HG03378 (cell line): ENCODE measurements around the gene ZNF574.

Source experiments
- ATAC-seq: cut with Tn5 transposase; IDR thresholded peaks from one replicate; pipeline ENCODE4 v1.9.1; 2021; ENCODE audit warnings: mild to moderate bottlenecking, moderate library complexity; ENCODE audit not compliant: unreplicated experiment

The ZNF574 gene

DNA sequence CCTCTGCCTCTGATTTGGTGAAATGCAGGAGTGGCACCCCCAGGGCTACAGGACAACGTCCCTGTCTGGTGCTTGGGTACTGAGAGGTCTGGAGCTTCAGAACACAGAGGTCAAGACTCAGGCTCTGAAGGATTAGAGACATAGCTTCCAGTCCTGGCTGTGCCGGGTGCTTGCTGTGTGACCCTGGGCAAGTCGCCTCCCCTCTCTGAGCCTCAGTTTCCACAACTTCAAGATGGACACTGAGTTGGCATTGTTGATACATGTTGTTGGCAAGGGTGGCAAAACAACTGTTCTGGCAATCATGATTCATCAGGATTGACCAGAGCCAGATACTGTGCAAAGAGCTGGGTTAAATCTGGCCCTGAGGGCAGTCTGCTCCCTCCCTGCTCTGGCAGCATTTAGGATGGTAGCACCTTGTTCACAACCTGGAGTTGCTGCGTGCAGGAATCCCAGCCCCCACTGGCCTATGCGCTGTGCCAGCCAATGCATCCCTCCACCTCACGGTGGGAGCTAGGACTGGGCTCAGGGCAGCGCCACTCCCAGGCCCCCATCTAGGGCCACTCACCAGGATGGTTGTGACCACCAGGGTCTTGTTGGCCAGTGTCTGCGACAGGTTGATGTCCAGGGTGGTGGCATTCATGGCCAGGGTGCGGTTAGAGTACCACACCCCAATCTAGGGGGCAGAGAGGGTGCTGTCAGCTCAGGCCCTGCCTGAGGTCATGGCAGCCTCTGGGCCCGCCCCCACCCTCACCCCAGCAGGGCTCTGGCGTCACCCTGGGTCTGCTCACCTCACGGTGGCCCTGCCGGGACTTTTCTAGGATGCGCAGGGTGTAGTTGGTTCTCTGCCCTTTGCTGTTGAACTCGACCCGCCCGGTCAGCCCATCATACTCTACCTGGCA, 22.7 kb upstream of the ZNF574 start:
- no peak for ATAC-seq

DNA sequence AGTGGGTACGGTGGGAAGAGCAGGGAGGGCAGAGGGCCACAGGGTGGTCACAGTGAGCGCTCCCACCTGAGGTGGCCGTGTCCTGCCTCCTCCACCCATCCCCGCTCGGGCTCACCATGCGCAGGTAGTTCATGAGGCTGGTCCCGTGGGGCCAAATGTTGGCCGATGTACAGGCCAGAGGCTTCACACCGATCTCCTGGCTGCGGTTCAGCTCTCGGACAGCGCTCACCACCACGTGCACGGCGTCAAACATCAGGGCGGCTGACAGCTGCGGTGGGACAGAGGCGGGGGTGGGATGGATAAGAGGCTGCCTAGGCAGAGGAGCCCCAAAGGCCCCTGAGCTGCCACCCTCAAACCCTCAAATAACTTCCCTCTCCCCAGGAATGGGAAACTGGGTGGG, 21.8 kb upstream of the ZNF574 start:
- ATAC-seq = no peak

DNA sequence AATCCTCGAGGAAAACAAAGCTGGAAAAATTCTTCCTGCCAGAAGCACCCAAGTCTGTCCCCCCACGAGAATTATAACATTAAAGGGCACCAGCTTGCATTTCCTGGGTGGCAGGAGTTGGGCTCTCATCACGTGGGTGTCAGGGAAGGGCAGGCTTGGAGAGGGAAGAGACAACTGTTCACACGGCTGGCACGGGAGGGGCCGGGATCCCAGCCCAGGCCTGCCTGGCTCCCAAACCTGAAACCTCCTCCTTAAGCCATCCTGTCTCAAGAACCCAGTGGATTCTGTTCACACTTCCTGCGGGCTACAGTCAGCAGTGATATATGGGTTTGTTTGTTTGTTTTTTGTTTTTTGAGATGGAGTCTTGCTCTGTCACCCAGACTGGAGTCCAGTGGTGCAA, 18.1 kb upstream of the ZNF574 start:
- no peak for ATAC-seq

DNA sequence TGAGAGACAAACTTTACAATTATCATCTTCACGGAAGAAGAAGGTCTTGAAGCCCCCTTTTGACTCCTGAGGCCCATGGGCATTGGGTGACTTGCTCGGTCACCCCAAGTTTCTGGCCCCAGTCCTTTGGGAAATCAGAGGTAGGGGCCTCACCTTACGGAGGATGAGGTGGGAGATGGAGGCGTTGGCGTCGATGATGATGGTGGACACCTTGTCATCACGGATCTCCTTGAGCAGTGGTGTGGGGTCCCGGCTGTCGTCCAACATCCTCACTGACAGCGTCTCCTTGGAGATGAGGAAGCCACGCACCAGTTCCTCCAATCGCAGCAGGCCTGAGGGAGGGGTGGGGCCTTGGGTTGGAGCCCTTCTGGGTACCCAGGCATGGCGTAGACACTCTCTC, 16.8 kb upstream of the ZNF574 start:
- no peak for ATAC-seq

DNA sequence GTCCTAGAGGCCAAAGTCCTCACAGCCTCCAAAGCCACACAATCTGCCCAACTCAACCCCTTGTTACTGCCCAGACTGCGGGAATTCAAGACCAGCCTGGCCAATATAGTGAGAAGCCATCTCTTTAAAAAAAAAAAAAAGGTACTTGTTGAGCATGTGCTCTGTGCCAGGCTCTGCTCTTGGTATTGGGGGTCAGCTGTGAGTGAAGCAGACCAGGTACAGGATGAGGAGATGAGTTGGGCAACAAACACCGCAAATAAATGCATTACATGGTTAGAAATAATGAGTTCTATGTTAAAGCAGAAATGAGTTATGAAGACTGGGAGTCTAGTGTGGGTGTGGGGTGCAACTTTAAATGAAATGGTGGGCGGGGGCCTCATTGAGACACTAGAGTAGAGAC, 15.8 kb upstream of the ZNF574 start:
- no peak for ATAC-seq

DNA sequence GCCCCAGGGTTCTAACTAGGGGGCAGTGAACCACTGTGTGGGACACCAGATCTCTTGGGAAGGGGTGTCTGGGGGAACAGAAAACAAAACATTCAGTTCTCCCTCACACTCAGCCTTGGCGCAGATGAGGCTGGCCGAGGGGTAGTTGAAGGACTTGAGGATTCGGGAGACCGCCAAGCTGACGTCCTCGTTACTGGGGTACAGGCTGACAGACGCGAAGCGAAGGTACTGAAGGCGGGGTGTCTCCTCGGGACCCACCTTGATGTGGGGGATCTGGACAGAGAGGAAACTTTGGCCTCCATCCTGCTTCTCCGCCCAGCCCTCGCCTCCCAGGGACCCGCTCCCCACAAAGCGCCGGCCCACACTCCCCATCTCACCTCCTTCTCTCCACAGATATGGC, 13.6 kb upstream of the ZNF574 start:
- no peak for ATAC-seq

DNA sequence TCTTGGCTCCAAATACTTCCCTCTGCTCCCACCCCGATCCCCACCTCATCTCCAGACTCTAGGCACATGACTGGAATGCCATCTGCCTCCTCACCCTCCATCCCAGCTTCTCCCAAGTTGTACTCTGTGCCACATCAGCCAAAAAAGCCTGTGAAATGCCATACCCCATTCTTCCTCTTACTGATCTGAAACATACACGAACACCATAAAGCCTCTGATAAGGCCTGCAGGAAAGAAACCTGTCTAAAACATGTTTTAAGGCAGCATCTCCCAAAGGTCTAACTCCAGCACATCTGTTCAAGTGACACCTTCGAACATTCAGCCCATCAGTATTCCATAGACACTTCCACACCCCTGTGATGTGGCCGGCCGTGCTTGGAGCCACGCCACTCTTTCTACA, 11.5 kb upstream of the ZNF574 start:
- no peak for ATAC-seq

DNA sequence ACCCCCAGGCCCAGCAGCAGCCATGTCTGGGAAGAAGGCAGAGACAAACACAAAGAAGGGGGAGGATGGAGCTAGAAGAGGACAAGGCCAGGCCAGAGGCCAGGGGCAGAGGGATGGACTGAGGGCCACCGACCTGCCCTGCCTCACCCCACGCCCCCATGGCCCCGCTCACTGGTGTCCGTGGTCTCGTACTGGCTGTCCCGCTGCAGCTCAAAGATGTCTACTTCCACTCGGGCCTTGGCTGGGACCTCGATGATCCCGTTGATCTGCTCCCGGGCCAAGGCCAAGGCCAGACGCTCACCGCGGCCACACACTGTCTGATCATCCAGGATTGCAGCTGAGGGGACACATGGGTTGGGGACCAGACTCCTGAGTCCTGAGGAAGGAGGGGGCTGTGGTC, 10.9 kb upstream of the ZNF574 start:
- ATAC-seq = no peak

DNA sequence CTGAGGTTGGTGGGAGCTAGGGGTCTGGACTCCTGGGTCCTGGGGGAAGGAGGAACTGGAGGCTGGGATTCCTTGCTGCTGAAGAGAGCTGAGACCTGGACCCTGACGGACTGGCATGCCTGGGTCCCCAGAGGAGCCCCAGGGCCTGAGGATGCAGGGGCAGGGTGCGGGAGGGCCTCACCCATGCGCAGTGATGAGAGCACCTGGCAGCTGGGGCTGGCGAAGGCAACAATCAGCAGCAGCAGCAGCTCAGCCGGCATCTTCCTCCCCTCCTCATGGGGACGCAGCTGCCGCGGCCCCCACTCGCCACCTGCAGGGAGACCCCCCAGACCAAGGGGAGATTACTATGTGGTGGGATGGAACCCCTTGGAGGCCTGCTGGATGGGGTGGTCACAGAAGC, 10.5 kb upstream of the ZNF574 start:
- ATAC-seq = no peak

DNA sequence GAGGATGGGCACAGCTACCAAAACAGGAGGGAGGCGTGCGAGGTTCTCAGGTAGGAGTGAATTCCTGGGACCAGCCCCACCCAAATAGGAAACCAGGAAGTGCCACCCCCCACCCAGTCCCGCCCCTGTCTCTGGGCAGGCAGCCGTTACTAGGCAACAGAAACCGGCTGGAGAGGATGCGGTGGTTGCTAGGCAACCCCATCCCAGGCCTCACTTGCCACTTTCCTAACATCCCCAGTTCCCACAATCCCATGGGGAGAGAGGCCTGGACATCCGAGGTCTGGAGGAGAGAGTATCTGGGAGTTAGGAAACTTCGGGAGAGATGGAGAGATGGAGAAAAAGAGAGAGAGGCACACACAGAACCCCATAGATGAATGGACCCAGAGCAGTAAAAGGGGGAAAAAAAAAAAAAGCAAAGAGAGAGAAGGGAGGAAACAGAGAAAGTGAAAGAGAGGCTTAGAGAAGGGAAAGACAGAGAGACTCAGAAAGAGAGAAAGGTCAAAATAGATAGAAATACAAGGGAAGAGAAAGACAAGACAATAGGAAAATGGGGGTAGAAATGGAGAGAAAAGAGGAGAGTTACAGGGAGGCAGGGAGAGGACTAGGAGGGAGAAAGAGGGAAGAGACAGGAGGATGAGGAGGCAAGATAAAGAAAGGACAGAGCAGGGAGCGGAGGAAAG, 9.8 kb upstream of the ZNF574 start:
- ATAC-seq = no peak

DNA sequence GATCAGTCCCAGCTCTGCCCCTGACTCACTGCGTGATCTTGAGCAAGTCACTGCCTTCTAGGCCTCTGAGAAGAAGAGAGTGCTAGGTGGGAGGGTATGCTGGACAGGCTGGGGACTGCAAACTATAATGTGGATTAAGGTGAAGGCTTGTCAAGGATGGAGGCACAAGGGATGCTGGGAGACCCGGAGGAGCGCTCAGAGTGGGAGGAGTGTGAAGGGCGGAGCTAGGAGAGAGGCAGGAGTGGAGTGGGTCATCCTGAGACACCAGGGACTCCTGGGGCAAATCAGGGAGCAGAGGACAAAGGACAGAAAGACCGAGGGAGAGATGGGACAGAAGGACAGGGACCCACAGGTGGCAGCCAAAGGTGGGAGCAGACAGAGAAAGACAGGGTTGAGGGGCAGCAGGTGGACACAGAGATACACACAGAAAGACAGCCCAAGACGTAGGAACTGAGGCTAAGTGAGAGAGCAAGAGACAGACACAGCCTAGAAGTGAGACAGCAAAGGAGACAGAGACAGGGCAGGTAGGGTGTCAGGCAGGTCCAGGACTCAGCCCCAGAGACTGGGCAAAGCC, 8.6 kb upstream of the ZNF574 start:
- no peak for ATAC-seq

DNA sequence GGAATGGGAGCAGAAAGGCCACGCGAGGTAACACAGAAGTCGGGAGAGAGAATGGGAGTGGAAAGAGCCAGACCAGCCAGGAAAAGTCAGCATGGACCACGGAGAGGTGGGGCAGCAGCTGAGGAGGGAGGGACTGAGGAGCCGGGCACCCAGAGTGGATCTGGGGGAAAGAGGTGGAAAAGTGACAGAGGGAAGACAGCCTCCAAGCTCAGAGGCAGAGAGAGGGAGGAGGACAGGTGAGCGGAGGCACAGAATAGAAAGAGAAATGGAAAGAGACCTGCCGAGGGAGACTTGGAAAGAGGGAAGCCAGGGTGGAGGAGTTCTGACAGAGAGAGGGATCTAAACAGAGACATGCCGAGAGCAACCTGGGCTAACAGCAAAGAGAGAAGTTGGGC, 7.6 kb upstream of the ZNF574 start:
- no peak for ATAC-seq

DNA sequence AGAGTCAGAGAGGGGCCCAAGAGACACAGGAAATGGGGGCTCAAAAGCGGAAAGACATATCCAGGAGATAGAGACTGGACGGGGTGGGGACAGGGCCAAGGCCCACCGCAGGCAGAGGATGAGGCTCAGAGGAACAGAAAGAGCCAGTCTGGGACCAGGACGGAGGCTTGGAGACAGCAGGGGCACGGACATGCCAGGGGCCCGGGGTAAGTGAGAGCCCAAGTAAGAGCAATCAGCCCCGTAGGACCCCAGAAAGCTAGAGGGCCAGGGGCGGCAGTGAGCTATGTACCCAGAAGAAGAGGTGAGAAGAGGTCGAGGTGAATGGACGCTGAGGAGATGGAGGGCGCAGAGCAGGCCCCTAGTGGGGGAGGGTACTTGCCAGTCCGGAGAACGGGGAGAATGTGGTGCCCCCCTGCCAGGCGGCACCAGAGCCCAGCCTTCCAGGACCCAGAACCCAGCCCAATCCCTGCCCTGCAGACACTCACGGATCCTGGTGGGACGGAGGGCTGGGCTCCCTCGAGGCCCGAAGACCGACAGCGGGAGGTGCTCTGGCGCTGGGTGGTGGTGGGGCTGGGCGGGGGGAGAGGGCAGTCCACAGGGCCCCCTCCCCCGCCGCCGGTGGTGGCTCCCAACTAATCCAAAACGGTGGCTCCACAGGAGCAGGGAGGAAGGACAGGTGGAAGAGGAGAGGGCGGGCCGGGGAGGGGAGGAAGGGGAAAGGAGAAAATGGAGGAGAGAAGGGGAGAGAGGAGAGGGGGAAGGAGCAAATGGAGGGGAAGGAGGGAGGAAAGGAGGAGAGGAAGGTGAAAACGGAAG, 7.0 kb upstream of the ZNF574 start:
- no peak for ATAC-seq

DNA sequence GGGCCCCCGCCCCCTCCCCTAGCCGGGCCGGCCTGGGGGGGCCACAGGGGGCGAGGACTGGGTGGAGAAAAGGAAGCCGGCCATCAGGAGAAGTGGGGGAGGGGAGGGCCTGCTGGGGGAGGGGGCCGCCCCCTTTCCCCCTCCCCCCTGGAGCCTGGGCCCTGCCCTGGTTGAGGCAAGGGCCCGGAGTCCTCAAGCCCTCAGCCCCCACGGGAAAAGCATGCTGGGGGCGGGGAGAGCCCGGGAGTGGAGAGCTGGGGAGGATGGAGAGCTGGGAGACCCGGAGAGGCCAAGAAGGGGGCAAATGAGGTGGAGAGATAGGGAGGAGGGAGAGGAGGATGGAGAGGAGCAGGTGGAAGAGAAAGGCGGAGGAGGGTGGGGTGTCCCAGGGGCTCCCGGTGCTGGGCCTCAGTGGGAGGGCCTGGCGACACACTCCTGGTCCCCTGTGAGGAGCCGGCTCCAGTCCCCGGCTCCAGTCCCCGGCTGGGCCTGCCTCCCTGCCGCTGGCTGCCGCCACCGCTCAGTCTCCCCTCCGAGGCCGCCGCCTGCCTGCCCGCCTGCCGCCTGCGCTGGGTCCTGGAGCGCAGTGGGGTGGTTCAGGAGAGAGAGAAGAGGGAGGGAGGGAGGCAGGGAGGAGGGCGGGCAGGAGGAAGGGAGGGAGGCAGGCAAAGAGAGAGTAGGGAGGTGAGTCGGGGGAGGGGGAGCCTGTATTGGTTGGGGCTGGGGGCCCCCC, 6.2 kb upstream of the ZNF574 start, which contains the start of gene GRIK5:
Gene GRIK5 (minus strand): TSS at position 588 of the 733 bp plus-strand sequence. CDS start 4,436 bp downstream, outside the sequence.
- no peak for ATAC-seq

DNA sequence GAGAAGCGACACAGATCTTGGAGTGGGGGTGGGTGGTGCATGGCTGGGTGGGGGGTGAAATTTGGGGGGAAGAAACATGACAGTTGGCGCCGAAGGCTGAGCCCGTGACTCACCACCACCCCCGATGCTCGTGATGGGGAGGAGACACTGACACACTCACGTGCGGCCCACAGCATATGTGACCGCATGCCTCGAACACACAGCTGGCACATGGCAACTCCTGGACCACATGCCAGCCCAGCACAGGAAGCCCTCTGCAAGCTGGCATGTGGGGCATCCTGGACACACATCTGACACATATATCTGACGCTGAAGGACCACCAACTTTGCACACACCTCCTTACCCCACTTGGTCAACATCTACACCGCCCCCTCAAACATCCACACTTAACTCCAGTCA, 4.7 kb upstream of the ZNF574 start:
- no peak for ATAC-seq

DNA sequence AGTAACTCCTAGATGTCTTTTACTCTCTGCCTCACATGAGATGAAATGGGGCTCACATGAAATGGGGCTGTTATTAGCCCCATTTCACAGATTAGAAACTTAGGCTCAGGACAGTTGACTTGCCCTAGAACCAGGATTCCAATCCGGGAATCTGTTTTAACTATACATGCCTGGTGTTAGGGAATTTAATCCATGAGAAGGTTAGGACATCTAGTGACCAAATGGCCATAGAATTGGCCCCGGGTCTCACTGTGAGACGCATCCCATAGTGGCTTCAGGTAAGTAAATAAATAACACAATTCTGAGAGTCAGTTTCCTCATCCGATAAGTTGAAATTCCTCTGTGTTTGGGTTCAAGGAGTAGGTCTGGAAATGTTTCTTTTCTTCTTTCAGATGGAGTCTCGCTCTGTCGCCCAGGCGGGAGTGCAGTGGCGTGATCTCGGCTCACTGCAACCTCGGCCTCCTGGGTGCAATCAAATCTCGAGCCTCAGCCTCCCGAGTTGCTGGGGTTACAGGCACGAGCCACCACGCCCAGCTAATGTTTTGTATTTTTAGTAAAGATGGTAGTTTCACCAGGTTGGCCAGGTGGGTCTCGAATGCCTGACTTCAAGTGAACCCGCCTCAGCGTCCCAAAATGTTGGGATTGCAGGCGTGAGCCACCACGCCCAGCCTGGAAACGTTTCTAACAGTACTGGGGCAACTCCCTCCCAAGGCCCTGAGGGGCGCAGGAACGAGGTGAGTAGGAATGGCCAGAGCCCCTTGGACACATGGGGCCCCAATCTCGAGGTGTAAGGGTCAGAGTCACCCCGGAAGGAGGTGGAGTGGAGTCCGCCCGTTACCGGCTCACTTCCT, 1.2 kb upstream of the ZNF574 start:
- ATAC-seq = no peak

DNA sequence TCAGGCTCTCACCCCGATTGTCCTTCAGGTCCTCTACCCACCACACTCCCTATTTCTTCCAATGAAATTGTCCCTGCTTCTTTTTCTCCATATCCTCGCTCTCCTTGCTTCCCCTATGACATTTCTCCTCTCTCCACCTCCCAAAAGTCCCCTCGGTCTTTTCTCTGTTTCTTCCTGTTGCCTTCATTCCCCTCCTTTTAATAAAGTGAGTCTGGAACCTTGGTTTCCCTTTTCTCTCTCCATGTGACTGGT, 676 bp upstream of the ZNF574 start:
- no peak for ATAC-seq

DNA sequence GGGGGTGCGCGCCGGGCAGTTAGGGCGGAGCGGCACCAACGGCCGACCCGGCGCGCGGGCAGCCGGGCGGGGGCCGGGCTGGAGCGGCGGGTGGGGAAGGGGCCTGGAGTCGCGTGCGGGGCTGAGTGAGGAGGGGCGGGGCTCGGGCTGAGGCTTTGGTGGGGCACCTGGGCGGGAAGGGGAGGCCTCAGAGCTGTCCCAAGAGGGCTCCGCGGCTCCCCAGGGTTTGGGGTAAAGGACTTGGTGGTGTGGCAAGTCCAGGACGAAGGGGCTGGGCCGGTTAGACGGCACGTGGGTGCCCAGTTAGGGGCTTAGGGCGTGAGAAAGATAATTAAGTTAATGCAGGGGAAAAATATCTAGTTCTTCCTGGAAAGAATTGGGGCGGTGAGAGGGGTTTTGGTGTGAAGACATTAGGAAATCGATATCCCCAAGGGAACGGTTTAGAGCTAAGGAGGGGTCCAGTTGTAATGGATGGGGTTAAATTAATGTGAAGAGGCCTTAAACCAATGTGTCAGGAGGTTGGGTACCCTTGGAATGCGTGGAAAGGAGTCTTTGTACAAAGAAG, 496 bp downstream of the ZNF574 start:
- no peak for ATAC-seq

DNA sequence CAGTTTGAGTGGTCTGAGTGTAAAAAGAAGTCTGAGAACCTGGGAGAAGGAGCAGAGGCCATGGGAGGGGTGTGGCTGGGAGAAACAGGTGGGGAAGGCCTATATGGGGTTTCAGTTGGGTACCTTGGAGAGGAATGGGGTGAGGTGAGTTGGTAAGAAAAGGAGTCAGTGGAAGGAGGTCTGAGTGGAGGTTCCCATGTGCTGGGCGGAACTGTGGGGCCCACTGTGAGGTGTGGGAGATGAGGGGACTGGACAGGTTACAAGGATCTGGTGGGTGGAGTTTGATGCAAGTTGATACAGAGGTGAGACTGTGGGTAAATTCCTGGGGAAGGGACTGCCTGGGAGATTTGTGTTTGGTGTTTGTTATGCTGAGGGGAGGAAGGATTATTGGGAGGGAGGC, 2.1 kb downstream of the ZNF574 start:
- no peak for ATAC-seq
